OCI-LY3 (cell line): Measurements from ENCODE around the gene NRGN.

Experiments used
- EZH2phosphoT487 ChIP-seq: fragments of 200-600 bp; shearing (Covaris generic); IDR thresholded peaks from 2 replicates; pipeline ENCODE4 v1.6.1; 2018; ENCODE audit warnings: antibody characterized with exemption, mixed run types, low read depth
- TF ChIP-seq, protein P1 (sequence below): fragments of 200-600, 300-600 bp; sonication (generic); IDR thresholded peaks from 2 replicates; pipeline ENCODE4 v1.5.1; 2014; ENCODE audit warnings: antibody characterized with exemption, low read length, low read depth

GRCh38 chr11:124776865-124777645 lies 37.3 kb downstream of the NRGN start:
- TF ChIP-seq, protein P1, sequence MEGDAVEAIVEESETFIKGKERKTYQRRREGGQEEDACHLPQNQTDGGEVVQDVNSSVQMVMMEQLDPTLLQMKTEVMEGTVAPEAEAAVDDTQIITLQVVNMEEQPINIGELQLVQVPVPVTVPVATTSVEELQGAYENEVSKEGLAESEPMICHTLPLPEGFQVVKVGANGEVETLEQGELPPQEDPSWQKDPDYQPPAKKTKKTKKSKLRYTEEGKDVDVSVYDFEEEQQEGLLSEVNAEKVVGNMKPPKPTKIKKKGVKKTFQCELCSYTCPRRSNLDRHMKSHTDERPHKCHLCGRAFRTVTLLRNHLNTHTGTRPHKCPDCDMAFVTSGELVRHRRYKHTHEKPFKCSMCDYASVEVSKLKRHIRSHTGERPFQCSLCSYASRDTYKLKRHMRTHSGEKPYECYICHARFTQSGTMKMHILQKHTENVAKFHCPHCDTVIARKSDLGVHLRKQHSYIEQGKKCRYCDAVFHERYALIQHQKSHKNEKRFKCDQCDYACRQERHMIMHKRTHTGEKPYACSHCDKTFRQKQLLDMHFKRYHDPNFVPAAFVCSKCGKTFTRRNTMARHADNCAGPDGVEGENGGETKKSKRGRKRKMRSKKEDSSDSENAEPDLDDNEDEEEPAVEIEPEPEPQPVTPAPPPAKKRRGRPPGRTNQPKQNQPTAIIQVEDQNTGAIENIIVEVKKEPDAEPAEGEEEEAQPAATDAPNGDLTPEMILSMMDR = no peak
- no peak for TF ChIP-seq EZH2phosphoT487
